Hematopoietic multipotent progenitor cell treated with erythropoietin and hydrocortisone succinate and interleukin-3 and kit ligand, for 17 days (in vitro differentiated cells): ENCODE measurements around the gene KRAS.

ENCODE experiments used
- DNase-seq: peaks from one replicate; pipeline ENCODE4 v3.0.0-alpha.2; 2015; ENCODE audit warnings: low spot score

Gene KRAS

DNA sequence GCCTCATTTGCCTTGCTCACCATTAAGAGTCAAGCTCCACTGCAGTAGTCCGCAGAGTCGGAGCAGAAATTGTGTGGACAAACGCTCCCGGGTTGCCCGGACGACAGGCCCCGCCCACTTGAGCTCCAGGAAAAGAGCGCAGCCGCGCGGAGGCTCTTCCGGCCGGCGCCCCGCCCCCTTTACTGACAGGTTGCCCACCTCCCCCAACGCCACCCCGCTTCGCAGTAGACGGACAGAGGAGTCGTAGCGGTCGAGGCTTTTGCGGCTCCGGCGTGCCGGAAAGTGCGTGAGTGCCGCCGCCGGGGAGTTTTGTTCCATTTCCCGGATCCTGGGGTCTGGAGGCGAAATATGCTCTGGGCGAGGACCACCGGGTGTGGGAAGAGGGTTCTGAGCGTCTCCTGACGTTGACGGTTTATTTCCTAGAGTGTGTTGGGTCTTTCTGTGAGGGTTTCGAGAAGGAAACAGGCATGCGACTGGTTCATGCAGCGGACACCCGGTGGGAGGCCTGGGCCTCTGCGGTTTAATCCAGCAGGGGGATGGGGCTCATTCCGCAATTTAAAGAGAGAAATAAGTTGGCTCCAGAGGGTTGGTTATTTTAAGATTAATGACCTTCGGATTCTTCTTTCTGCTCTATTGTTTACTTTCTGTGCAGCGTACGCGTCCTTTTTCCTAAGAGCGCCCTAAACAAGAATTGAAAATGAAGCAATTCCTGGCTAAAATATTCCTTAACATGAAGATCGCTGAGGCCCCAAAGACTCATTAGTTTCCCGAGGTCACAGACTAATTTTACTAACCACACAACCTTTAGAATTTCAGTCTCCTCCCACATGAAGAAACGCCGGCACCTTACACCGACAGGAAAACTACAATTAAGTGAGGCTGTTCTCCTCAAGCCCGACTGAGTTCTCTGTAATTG is 55.4 kb downstream of the KRAS start, which contains the start of the genes DNAI7 and ETFRF1:
TSS of gene DNAI7 (minus strand) at position 105 of the 916 bp plus-strand sequence. CDS start at position 23, 82 bp downstream.
TSS of gene ETFRF1 (plus strand) at position 182 of the 916 bp plus-strand sequence. CDS start 8,720 bp downstream, outside the sequence.
- DNase-seq = peak; percentile 92

DNA sequence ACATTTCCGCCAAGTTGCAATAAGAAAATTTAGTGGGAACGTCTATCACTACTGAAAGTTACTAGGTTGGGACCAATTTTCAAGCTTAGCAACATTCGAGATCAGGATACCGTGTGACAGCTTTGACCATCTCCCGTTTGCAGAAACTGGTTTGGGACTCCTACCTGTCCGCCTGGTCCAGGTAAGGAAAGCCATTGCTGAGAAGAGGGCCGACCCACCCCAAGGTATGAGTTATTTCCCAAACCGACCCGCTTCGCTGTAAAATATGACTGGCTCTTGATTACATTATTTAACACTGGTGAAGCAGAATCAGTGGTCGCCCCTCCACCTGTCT is 56.0 kb downstream of the KRAS start:
- DNase-seq = no peak

DNA sequence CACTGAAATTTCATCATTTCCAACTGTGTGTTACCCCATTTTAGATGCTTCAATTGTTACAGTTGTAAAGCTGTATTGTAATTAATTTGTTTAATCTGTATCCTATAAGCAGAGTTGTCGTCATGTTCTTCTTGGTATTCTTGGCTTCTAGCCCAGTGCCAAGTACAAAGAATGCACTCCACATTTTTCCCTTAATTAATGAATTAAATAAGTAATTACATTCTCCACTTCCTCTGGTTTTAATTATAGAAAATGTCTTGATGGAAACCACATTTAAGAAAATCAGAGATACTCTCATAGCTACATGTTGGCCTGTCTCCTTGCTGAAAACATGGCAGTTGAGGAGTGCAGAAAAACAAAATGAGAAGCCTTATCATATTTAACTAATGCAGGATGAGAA is 56.5 kb downstream of the KRAS start:
- DNase-seq = no peak

DNA sequence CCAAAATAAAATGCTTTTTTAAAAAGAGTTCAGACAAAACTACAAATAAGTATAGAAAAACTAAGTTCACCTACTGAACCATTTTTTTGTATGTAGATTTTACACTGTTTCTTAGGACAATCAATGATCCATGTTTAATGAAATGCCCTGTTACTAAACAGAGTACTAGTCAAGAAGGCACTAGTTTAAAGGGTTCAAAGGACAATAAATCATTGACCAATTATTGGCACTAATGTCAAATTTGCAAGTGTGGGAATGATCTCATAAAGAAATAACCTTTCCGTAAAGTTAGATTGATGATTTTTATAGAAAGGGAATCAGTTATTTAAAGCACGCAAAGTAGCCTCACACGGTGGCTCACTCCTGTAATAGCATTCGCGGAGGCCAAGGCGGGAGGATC is 59.9 kb downstream of the KRAS start:
- DNase-seq = no peak

DNA sequence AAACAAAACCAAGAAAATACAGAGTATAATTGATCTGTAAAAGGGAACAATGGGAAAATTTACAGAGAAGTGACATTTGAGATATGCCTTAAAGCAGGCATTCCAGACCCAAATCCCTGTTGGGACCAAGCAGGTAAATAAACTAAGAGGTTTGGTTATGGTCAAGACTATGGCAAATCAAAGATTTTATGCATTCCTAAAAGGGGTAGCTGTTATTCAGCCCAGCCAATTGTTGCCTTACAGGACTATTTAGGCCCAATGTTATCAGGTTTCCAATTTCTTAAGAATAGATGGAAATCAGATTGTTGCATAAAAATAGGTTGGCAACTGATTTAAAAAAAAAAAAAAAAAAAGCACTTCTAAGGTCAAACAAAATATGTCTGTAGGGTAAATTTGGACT is 61.1 kb downstream of the KRAS start:
- DNase-seq = no peak

DNA sequence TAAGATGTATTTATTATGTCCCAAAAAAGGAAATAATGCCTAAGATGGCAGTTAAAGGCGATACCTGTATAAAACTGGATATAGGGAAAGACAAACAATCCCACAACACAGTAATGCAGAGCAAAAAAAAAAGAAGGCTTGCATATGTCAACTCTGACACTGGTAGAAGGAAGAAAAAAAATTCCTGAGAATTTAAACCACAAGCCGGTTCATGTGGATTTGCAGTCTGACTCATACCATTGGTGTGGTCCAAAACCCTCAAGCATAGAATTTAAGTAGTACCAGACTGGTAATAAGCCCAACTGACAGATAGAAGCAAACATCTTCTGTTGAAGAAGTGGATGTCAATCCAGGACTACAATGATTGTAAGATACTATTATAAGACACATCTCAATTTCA is 62.9 kb downstream of the KRAS start:
- no peak for DNase-seq

DNA sequence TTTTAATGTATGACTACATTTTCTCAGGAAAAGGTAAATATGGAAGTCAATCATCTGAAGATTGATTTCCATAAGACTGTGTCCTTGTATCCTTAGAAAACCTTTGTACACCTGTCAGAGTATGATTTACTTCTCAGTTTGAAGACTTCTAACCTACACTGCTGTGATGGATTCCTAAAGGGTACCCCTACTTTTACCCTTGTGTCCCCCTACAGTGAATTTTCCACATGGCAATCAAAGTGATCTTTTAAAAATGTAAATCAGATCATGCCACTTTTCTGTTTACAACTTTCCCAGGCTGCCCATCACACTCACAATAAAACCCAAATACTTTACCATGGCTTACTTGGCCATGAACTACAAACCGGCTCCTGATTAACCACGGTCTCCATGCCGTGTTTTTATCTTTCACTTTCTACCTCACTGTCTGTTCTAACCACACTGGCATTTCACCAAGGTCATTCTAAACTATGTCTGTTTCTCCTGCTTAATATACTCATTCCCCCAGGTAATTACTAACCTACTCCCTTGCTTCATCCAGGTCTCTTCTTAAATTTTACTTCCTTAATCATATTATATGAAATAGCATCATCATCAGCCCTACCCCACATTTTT is 63.8 kb downstream of the KRAS start:
- DNase-seq = no peak

DNA sequence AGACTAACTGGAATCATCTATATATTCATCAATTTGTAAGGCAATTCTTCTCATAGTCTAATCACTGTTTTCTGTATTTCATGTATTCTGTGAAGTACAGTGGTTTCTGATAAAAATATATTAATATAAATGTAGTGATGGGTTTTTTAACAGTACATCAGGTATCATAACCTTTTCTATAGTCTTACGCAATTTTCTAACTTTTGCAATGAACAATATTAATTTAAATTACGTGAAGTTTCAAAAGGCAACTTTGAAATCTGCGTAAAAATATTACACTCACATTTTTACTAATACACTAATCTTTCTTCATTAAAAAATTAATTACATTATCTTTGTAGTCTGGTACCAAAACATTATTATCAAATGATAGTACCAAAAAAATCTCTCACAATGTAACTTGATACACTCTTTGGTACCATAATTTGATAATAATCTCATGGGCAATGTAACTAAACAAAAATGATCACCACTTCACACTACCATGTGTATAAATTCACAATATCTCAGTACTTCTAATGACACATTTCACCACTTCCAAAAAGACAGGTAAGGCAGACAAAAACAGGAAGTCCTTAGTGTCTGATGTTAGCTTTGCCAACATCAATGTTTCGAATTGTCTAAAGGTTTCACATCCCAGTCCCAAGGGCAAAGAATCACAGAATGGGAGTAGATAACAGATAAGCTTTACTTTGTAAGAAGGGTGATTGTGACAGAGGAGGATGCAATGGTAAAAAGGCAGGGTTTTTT is 64.5 kb downstream of the KRAS start:
- DNase-seq = no peak

DNA sequence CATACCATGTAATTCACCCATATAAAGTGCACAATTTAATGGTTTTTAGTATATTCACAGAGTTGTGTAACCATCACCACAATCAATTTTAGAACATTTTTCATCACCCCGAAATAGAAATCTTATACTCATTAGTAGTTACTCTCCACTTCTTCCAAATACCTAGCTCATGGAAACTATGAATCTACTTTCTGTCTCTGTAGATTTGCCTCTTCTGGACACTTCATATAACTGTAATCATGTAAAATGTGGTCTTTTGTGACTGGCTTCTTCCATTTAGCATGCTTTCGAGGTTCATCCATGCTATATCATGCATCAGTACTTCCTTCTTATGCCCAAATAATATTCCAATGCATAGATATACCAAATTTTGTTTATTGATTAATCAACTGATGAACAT is 66.6 kb downstream of the KRAS start:
- DNase-seq = no peak

DNA sequence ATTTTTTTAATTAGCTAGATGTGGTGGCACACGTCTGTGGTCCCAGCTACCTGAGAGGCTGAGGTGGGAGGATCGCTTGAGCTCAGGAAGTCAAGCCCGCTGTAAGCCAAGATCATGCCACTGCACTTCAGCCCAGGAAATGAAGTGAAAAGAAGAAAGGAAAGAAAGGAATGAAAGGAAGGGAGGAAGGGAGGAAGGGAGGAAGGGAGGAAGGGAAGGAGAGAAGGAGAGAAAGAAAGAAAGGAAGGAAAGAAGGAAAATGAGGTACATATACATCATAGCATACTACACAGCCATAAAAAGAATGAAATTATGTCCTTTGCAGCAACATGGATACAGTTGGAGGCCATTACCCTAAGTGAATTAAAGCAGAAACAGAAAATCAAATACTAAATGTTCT is 68.0 kb downstream of the KRAS start:
- no peak for DNase-seq

DNA sequence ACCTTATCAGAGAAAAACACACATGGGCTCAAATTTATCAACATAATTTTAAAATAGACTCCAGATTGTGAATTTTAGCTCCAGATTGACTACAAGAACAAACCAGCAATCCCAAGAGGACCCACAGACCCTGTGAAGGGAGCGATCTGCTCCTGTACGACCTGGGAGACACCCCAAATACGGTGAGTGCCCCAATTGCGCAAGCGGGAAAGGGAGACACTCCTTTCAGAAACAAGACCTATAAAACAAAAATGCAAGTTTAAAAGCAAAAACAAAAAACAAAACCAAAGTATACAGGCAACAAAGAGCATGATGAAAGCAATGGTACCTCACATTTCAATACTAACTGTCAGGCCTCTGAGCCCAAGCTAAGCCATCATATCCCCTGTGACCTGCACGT is 87.9 kb downstream of the KRAS start:
- DNase-seq = no peak

DNA sequence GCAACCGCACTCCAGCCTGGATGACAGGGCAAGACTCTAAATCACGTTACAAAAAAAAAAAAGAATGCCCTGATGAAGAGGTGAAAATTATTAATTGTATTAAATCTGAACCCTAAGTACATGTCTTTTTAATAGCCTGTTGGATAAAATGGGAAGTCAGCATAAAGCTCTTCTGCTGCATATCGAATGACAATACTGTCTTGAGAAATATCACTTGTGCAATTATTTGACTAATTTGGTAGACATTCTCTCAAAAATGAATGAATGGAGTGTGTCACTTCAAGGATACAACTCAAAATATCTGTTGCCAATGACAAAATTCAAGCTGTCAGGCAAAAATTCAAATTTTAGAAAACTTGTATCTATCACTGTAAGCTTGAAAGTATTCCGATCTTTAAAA is 94.7 kb downstream of the KRAS start:
- DNase-seq = no peak

DNA sequence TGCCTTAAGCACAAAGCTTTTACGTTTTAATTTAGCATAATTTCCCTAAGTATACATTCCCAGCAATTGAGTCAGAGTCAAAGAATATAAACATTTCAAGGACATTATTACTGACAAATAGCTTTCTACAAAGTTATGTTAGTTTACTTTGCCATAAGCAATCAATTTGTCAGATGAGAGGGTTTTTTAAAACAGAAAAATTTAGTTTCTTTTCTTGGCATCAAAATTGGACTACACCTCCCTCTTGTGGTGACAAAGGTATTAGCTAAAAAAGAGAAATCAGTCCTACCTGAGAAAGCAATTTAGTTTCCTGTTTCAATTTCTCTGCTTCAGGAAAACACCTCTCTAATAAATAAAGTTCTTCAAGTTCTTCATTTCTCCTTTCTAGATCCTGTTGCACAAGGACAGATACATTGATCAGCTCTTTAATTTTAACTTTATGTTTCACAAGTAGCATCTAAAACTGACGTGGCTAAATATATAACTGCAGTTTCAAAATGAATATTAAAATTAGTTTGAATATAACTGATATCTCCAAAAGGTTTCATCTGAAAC is 95.6 kb downstream of the KRAS start:
- peak; percentile 15 for DNase-seq
